Tibial nerve (tissue), 4 donors: Measurements from ENCODE around the gene ARMH1. TPM values are rescaled to one million over a fixed set of nuclear protein-coding genes. Genes with fewer than 3 reads are reported as not detected.
"Not testable (repeated sequence)": the region's sequence is repeated elsewhere in the genome, so short reads cannot be mapped to it uniquely, and the experiment has no call there.

Experiments
- DNase-seq, 2 donors: peaks; one replicate each; pipeline ENCODE4 v3.0.0-alpha.2; 2019; ENCODE audit warnings: low spot score in 2 of 2
- H3K27ac ChIP-seq, 4 donors: fragments of 200-600 bp; sonication (generic) in 3 of 4; one replicate each; pipeline ENCODE4 v1.5.1; 2017 to 2019; ENCODE audit warnings: mild to moderate bottlenecking in 1 of 4
- H3K27me3 ChIP-seq, 2 donors: fragments of 200-600 bp; sonication (generic) in 1 of 2; one replicate each; pipeline versions ENCODE4 v1.5.1 to v1.6.0; 2017 to 2019
- H3K36me3 ChIP-seq, 3 donors: fragments of 200-600 bp; sonication (generic); one replicate each; pipeline ENCODE4 v1.5.1; 2018 to 2019
- H3K4me1 ChIP-seq, 4 donors: fragments of 200-600 bp; sonication (generic) in 3 of 4; one replicate each; pipeline ENCODE4 v1.5.1; 2017 to 2019
- H3K4me3 ChIP-seq, 4 donors: fragments of 200-600 bp; sonication (generic) in 3 of 4; one replicate each; pipeline ENCODE4 v1.5.1; 2017 to 2019; ENCODE audit warnings: mild to moderate bottlenecking in 1 of 4, moderate library complexity in 1 of 4
- H3K9me3 ChIP-seq, 4 donors: fragments of 200-600 bp; sonication (generic) in 3 of 4; one replicate each; pipeline ENCODE4 v1.5.1; 2017 to 2019
- CTCF ChIP-seq, 5 experiments: fragments of 200-600 bp in 3 of 5; fragments of 450-650 bp in 2 of 5; sonication (generic) in 3 of 5; IDR thresholded peaks; one replicate each; pipeline ENCODE4 v1.5.1; 2016 to 2019; ENCODE audit warnings: antibody characterized with exemption in 5 of 5, mild to moderate bottlenecking in 3 of 5, moderate library complexity in 2 of 5
- EP300 ChIP-seq, 2 donors: sonication (generic); formaldehyde crosslinking; IDR thresholded peaks; one replicate each; pipeline ENCODE4 v1.6.1; 2017; ENCODE audit warnings: antibody characterized with exemption in 2 of 2, mild to moderate bottlenecking in 1 of 2
- POLR2A ChIP-seq, 2 donors: fragments of 450-650 bp; IDR thresholded peaks; one replicate each; pipeline ENCODE4 v1.6.1; 2017; ENCODE audit warnings: antibody characterized with exemption in 2 of 2, mild to moderate bottlenecking in 2 of 2, moderate library complexity in 2 of 2
- WGBS, 2 donors: methylation state at CpG; one replicate each; pipeline ENCODE4 v1.1.5; 2018; 5-methylcytosine and 5-hydroxymethylcytosine counted together
- small RNA-seq: library from RNA; depleted of rRNA; stranded (forward); fragments of <200 nt; gene quantifications from one replicate; pipeline ENCODE3, GENCODE V24; 2016
- total RNA-seq, 4 donors: library from RNA; depleted of rRNA; stranded (reverse); fragments of >200 nt; gene quantifications; one replicate each; pipeline ENCODE4 v1.1.0, GENCODE V29; 2016

The ARMH1 gene
- total RNA-seq, 4 donors from 2014 or later: 0.66 to 7.1 (median 2.9) TPM

GRCh38 chr1:44759077-44759476, 84.6 kb downstream of the ARMH1 start:
- WGBS, 2 donors: 85 to 86% methylated on average over 11 of the region's 11 CpGs

GRCh38 chr1:44760876-44761275, 86.4 kb downstream of the ARMH1 start:
- TF ChIP-seq CTCF (IDR thresholded peaks at IDR 0.05) (no peak), POLR2A (IDR thresholded peaks at IDR 0.05) (no peak), EP300 (IDR thresholded peaks at IDR 0.05) (no peak)
- WGBS, 2 donors: 85 to 94% methylated on average over 3 of the region's 3 CpGs

More at GRCh38 chr1:44759077-44759476, 84.6 kb downstream of the ARMH1 start:
- TF ChIP-seq EP300 (IDR thresholded peaks at IDR 0.05): no peak
- TF ChIP-seq CTCF (IDR thresholded peaks at IDR 0.05): no peak
- TF ChIP-seq POLR2A (IDR thresholded peaks at IDR 0.05): no peak
- Histone ChIP-seq H3K4me1 (no peaks in the 10 kb centered on the region), H3K4me3 (no peak overlapping the region), H3K36me3 (no peaks in the 10 kb centered on the region), H3K27me3 (no peaks in the 10 kb centered on the region), H3K9me3 (no peaks in the 10 kb centered on the region), H3K27ac (no peak overlapping the region)
- no peak for DNase-seq

GRCh38 chr1:44766421-44766820, 91.9 kb downstream of the ARMH1 start:
- not testable (repeated sequence) for H3K9me3 ChIP-seq, DNase-seq, H3K4me3 ChIP-seq, H3K27ac ChIP-seq, H3K4me1 ChIP-seq, H3K27me3 ChIP-seq
- WGBS, 2 donors: 86 to 94% methylated on average over 6 of the region's 6 CpGs
- peaks cover 0 to 13% (median 0%) of the 10 kb centered on the region in 3 donors for H3K36me3 ChIP-seq

More at GRCh38 chr1:44760876-44761275, 86.4 kb downstream of the ARMH1 start:
- Histone ChIP-seq H3K9me3 (no peaks in the 10 kb centered on the region), H3K27ac (no peak overlapping the region), H3K27me3 (no peaks in the 10 kb centered on the region), H3K4me1 (no peaks in the 10 kb centered on the region), H3K4me3 (no peak overlapping the region), H3K36me3 (no peaks in the 10 kb centered on the region)
- no peak for DNase-seq

Small RNAs within 50 kb of the gene (small RNA-seq; reads per million reads assigned to genes)
- gene RNU5D-1: not detected
- gene RNU5F-1: not detected

Other genes starting within 250 kb of the ARMH1 start
- 10 to 100 TPM in 2 of 4 donors, 1 to 10 TPM in 2; 7.2 to 10.5 (median 9.5) TPM for gene TMEM53, start 233 bp upstream of the ARMH1 start, total RNA-seq
- gene RNU5D-1, start 56.5 kb downstream of the ARMH1 start, total RNA-seq: not detected
- 1 to 10 TPM in 2 of 4 donors, under 1 TPM in 1, not detected in 1; 0.63 to 3.3 (median 2.7) TPM for gene KIF2C, start 65.1 kb downstream of the ARMH1 start, total RNA-seq
- 1,000 to 10,000 TPM; 2,048 to 2,345 (median 2,235) TPM for gene RPS8, start 100.8 kb downstream of the ARMH1 start, total RNA-seq
- gene BEST4, start 113.5 kb downstream of the ARMH1 start, total RNA-seq: under 1 TPM in 2 of 4 donors, not detected in 2; 0.21 to 0.98 TPM
- 10 to 100 TPM; 10.6 to 29.3 (median 26.3) TPM for gene PLK3, start 125.7 kb downstream of the ARMH1 start, total RNA-seq
- 1 to 10 TPM in 2 of 4 donors, not detected in 2; 2.5 to 3.3 TPM for gene DYNLT4, start 132.6 kb downstream of the ARMH1 start, total RNA-seq
- 10 to 100 TPM; 14.9 to 50.0 (median 25.5) TPM for gene BTBD19, start 133.8 kb downstream of the ARMH1 start, total RNA-seq
- 10 to 100 TPM in 2 of 4 donors, 1 to 10 TPM in 2; 6.6 to 13.4 (median 9.9) TPM for gene PTCH2, start 168.5 kb downstream of the ARMH1 start, total RNA-seq